Trophoblast cell (in vitro differentiated cells and primary cell): ENCODE results near the gene AASDH.
A peak's percentile ranks its signal among the peaks of the same experiment; 100 is the strongest.

Experiments
- DNase-seq, 2 donors: peaks; one replicate each; pipeline ENCODE4 v3.0.0-alpha.2; 2016
- H2AFZ ChIP-seq: 2 replicates; pipeline ENCODE4 v1.6.1; 2013; ENCODE audit warnings: low read length, moderate library complexity, mild to moderate bottlenecking; ENCODE audit not compliant: insufficient read depth, poor library complexity
- H2AK5ac ChIP-seq: 2 replicates; pipeline ENCODE4 v1.6.1; 2013; ENCODE audit warnings: mild to moderate bottlenecking, low read length
- H2BK120ac ChIP-seq: 2 replicates; pipeline ENCODE4 v1.6.1; 2013; ENCODE audit warnings: low read length, mild to moderate bottlenecking, moderate library complexity; ENCODE audit not compliant: insufficient read depth, poor library complexity
- H2BK12ac ChIP-seq: 2 replicates; pipeline ENCODE4 v1.6.1; 2013; ENCODE audit warnings: mild to moderate bottlenecking, low read length, moderate library complexity
- H2BK5ac ChIP-seq: 2 replicates; pipeline ENCODE4 v1.6.1; 2013; ENCODE audit warnings: low read length, low read depth, moderate library complexity, mild to moderate bottlenecking; ENCODE audit not compliant: poor library complexity
- H3K14ac ChIP-seq: 2 replicates; pipeline ENCODE4 v1.6.1; 2013; ENCODE audit warnings: mild to moderate bottlenecking, low read length
- H3K18ac ChIP-seq: 2 replicates; pipeline ENCODE4 v1.6.1; 2013; ENCODE audit warnings: mild to moderate bottlenecking, low read length
- H3K23ac ChIP-seq: 2 replicates; pipeline ENCODE4 v1.6.1; 2013; ENCODE audit warnings: low read length
- H3K27ac ChIP-seq: 2 replicates; pipeline ENCODE4 v1.5.1; 2013; ENCODE audit warnings: low read depth, mild to moderate bottlenecking, inconsistent platforms, low read length, moderate library complexity
- H3K27me3 ChIP-seq: 2 replicates; pipeline ENCODE4 v1.6.1; 2013; ENCODE audit warnings: inconsistent platforms, mild to moderate bottlenecking, low read length, moderate library complexity; ENCODE audit not compliant: insufficient read depth
- H3K36me3 ChIP-seq, 2 experiments: 1 replicate in 1 of 2; 2 replicates in 1 of 2; pipeline ENCODE4 v1.6.1; 2013; ENCODE audit warnings: low read length in 2 of 2, mild to moderate bottlenecking in 2 of 2, moderate library complexity in 1 of 2; ENCODE audit not compliant: insufficient read depth in 2 of 2, control insufficient read depth in 1 of 2
- H3K4ac ChIP-seq: 2 replicates; pipeline ENCODE4 v1.6.1; 2013; ENCODE audit warnings: low read depth, mild to moderate bottlenecking, low read length, moderate library complexity
- H3K4me1 ChIP-seq, 2 experiments: 1 replicate in 1 of 2; 2 replicates in 1 of 2; pipeline ENCODE4 v1.6.1; 2013; ENCODE audit warnings: low read length in 2 of 2, mild to moderate bottlenecking in 2 of 2, moderate library complexity in 1 of 2; ENCODE audit not compliant: insufficient read depth in 2 of 2, control insufficient read depth in 1 of 2
- H3K4me2 ChIP-seq: 2 replicates; pipeline ENCODE4 v1.6.1; 2013; ENCODE audit warnings: inconsistent platforms, mild to moderate bottlenecking, low read length, moderate library complexity
- H3K4me3 ChIP-seq: 2 replicates; pipeline ENCODE4 v1.5.1; 2013; ENCODE audit warnings: mild to moderate bottlenecking, low read depth, low read length, inconsistent platforms
- H3K79me1 ChIP-seq: one replicate; pipeline ENCODE4 v1.6.1; 2013; ENCODE audit warnings: low read length
- H3K79me2 ChIP-seq: 2 replicates; pipeline ENCODE4 v1.6.1; 2013; ENCODE audit warnings: low read length, mild to moderate bottlenecking; ENCODE audit not compliant: control insufficient read depth, insufficient read depth, poor library complexity
- H3K9ac ChIP-seq: 2 replicates; pipeline ENCODE4 v1.6.1; 2013; ENCODE audit warnings: mild to moderate bottlenecking, low read length
- H3K9me3 ChIP-seq: 2 replicates; pipeline ENCODE4 v1.6.1; 2013; ENCODE audit warnings: low read depth, mild to moderate bottlenecking, control low read depth, inconsistent platforms, low read length; ENCODE audit not compliant: insufficient read depth
- H4K12ac ChIP-seq: 2 replicates; pipeline ENCODE4 v1.6.1; 2013; ENCODE audit warnings: low read depth, mild to moderate bottlenecking, low read length, moderate library complexity
- H4K8ac ChIP-seq: 2 replicates; pipeline ENCODE4 v1.6.1; 2013; ENCODE audit warnings: low read depth, mild to moderate bottlenecking, low read length, moderate library complexity
- H4K91ac ChIP-seq: one replicate; pipeline ENCODE4 v1.6.1; 2013; ENCODE audit warnings: low read depth, mild to moderate bottlenecking, low read length, moderate library complexity
- WGBS: extraction: QIAGEN DNeasy Blood & Tissue Kit; methylation state at CpG from one replicate; pipeline ENCODE4 v1.1.7; 2013; ENCODE audit warnings: missing lambda C conversion rate; ENCODE audit not compliant: insufficient read length, insufficient coverage; ENCODE audit errors: extremely low coverage; 5-methylcytosine and 5-hydroxymethylcytosine counted together

Gene AASDH

GRCh38 chr4:56424697-56425514 is 37.6 kb upstream of the AASDH start:
- Histone ChIP-seq H4K12ac (no peak overlapping the region), H3K23ac (no peak overlapping the region), H3K4me1 (no peaks in the 10 kb centered on the region), H2AK5ac (no peak overlapping the region), H3K9me3 (no peaks in the 10 kb centered on the region), H3K9ac (no peak overlapping the region), H4K8ac (no peak overlapping the region), H2BK12ac (no peak overlapping the region), H3K4me2 (no peak overlapping the region), H3K27me3 (no peaks in the 10 kb centered on the region), H2BK5ac (no peak overlapping the region), H4K91ac (no peak overlapping the region), H3K36me3 (no peaks in the 10 kb centered on the region), H3K4me3 (no peak overlapping the region), H3K18ac (no peak overlapping the region), H3K79me1 (no peaks in the 10 kb centered on the region), H3K14ac (no peak overlapping the region), H2BK120ac (no peak overlapping the region), H3K27ac (no peak overlapping the region), H3K79me2 (no peaks in the 10 kb centered on the region), H3K4ac (no peak overlapping the region), H2AFZ (no peak overlapping the region)
- peak; percentile 25 to 68 for DNase-seq
- no CpG with 5 or more reads among the region's 5 CpGs for WGBS

DNA sequence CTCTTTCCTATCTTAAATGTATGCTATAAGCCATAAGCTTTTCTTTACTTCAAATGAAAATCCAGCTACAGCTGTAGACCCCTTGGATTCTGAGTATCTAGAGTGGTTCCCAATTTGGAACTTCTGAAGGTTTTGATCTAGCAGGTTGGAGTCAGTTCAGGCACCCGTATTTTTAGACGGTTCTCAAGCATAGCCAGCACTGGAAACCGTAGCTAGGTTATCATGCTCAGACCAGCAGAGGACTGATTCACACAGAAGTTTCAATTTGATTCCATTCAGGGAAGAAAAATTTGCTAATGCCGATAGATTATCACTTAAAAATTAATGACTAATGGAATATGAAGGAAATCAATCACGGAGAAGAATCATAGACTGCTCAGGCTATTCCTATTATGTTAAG is 36.9 kb upstream of the AASDH start:
- Histone ChIP-seq H4K91ac (no peak overlapping the region), H3K27me3 (no peaks in the 10 kb centered on the region), H3K27ac (no peak overlapping the region), H3K9me3 (no peaks in the 10 kb centered on the region), H3K9ac (no peak overlapping the region), H3K36me3 (no peaks in the 10 kb centered on the region), H4K8ac (no peak overlapping the region), H3K79me1 (no peaks in the 10 kb centered on the region), H2BK5ac (no peak overlapping the region), H3K4me3 (no peak overlapping the region), H3K4me1 (no peaks in the 10 kb centered on the region), H2BK12ac (no peak overlapping the region), H3K79me2 (no peaks in the 10 kb centered on the region), H3K14ac (no peak overlapping the region), H4K12ac (no peak overlapping the region), H3K18ac (no peak overlapping the region), H3K23ac (no peak overlapping the region), H3K4ac (no peak overlapping the region), H2BK120ac (no peak overlapping the region), H2AFZ (no peak overlapping the region), H3K4me2 (no peak overlapping the region), H2AK5ac (no peak overlapping the region)
- DNase-seq: no peak
- WGBS: no CpG with 5 or more reads among the region's 5 CpGs

GRCh38 chr4:56417396-56417795 is 30.1 kb upstream of the AASDH start:
- Histone ChIP-seq H2AFZ (no peak overlapping the region), H2BK5ac (no peak overlapping the region), H2AK5ac (no peak overlapping the region), H4K12ac (no peak overlapping the region), H3K18ac (no peak overlapping the region), H3K79me2 (peaks cover 2% of the 10 kb centered on the region), H4K91ac (no peak overlapping the region), H3K27ac (no peak overlapping the region), H3K23ac (no peak overlapping the region), H3K4me3 (no peak overlapping the region), H2BK120ac (no peak overlapping the region), H3K14ac (no peak overlapping the region), H3K4me2 (no peak overlapping the region), H3K27me3 (no peaks in the 10 kb centered on the region), H3K9ac (no peak overlapping the region), H3K36me3 (peaks cover 0 to 2% of the 10 kb centered on the region in 2 experiments), H4K8ac (no peak overlapping the region), H3K79me1 (no peaks in the 10 kb centered on the region), H3K4ac (peak overlapping the region; percentile 55), H3K4me1 (peaks cover 2 to 3% of the 10 kb centered on the region in 2 experiments), H2BK12ac (no peak overlapping the region), H3K9me3 (no peaks in the 10 kb centered on the region)
- no peak for DNase-seq
- no CpG with 5 or more reads among the region's 3 CpGs for WGBS

- no peaks in the 10 kb centered on the region for H3K79me1 ChIP-seq
- no peak overlapping the region for H3K4me2 ChIP-seq
- H3K4me3 ChIP-seq: no peak overlapping the region
- no peaks in the 10 kb centered on the region for H3K27me3 ChIP-seq
- peaks cover 2% of the 10 kb centered on the region for H3K79me2 ChIP-seq
- no peak overlapping the region for H4K91ac ChIP-seq
- no peak overlapping the region for H3K18ac ChIP-seq
- H4K12ac ChIP-seq: no peak overlapping the region
- no peak overlapping the region for H4K8ac ChIP-seq
- H3K9ac ChIP-seq: no peak overlapping the region
- H3K27ac ChIP-seq: no peak overlapping the region
- no peak overlapping the region for H2BK12ac ChIP-seq
- H2AFZ ChIP-seq: no peak overlapping the region
- H3K23ac ChIP-seq: no peak overlapping the region
- peaks cover 0 to 2% of the 10 kb centered on the region in 2 experiments for H3K36me3 ChIP-seq
- H3K4ac ChIP-seq: no peak overlapping the region
- peaks cover 2 to 3% of the 10 kb centered on the region in 2 experiments for H3K4me1 ChIP-seq
- no CpG with 5 or more reads among the region's 3 CpGs for WGBS
- no peak for DNase-seq
- H3K14ac ChIP-seq: no peak overlapping the region
- no peak overlapping the region for H2BK120ac ChIP-seq
- H2BK5ac ChIP-seq: no peak overlapping the region
- H3K9me3 ChIP-seq: no peaks in the 10 kb centered on the region
- no peak overlapping the region for H2AK5ac ChIP-seq
Measured at GRCh38 chr4:56416349-56416748, 29.1 kb upstream of the AASDH start.
